H1 (cell line): ENCODE measurements around the gene CLUH. TPM values are rescaled to one million over a fixed set of nuclear protein-coding genes. Genes with fewer than 3 reads are reported as not detected.

Source experiments
- CTCF ChIA-PET: fragments of 300-600 bp; sonication (Branson Sonifier 250); formaldehyde crosslinking; loops from one replicate; lab custom pipeline; 2021; ENCODE audit not compliant: partially characterized antibody; lab: Charles Lee
- POLR2A ChIA-PET: fragments of 300-600 bp; sonication (Branson Sonifier 250); formaldehyde crosslinking; loops from one replicate; lab custom pipeline; 2021; ENCODE audit warnings: inconsistent platforms; ENCODE audit not compliant: partially characterized antibody; lab: Charles Lee
- DNase-seq, 2 experiments: peaks; one replicate each; pipeline versions ENCODE4 v3.0.0 to v3.0.0-alpha.2; 2010 to 2022; ENCODE audit warnings: low spot score in 2 of 2, low read depth in 1 of 2, mixed read lengths in 1 of 2
- FAIRE-seq: peaks from 2 replicates; lab custom pipeline; 2011; peaks lifted over from hg19 to GRCh38; lab: Jason Lieb, UNC
- H2AFZ ChIP-seq: 2 replicates; pipeline ENCODE4 v1.8.1; 2012; ENCODE audit warnings: low read length, inconsistent platforms
- H2AK5ac ChIP-seq: 2 replicates; pipeline ENCODE4 v1.6.1; 2013; ENCODE audit warnings: low read depth, low read length
- H2BK120ac ChIP-seq: replicated peaks from 2 replicates; pipeline ENCODE3; 2013; ENCODE audit warnings: low read depth, low read length, inconsistent platforms
- H2BK12ac ChIP-seq: 2 replicates; pipeline ENCODE4 v1.6.1; 2013; ENCODE audit warnings: low read depth, low read length
- H2BK15ac ChIP-seq: 2 replicates; pipeline ENCODE4 v1.6.1; 2013; ENCODE audit warnings: low read length
- H2BK20ac ChIP-seq: 2 replicates; pipeline ENCODE4 v1.6.1; 2013; ENCODE audit warnings: low read length
- H2BK5ac ChIP-seq: 2 replicates; pipeline ENCODE4 v1.6.1; 2013; ENCODE audit warnings: low read depth, low read length
- H3K14ac ChIP-seq: 2 replicates; pipeline ENCODE4 v1.6.1; 2013; ENCODE audit warnings: inconsistent platforms; ENCODE audit not compliant: insufficient read length
- H3K18ac ChIP-seq: 2 replicates; pipeline ENCODE4 v1.6.1; 2013; ENCODE audit warnings: low read length; ENCODE audit errors: extremely low read depth
- H3K23ac ChIP-seq: 2 replicates; pipeline ENCODE4 v1.6.1; 2013; ENCODE audit warnings: inconsistent platforms; ENCODE audit not compliant: insufficient read length
- H3K23me2 ChIP-seq: 2 replicates; pipeline ENCODE4 v1.6.1; 2013; ENCODE audit warnings: low read depth, low read length
- H3K27ac ChIP-seq: 2 replicates; pipeline ENCODE4 v1.6.1; 2011; ENCODE audit warnings: low read depth, low read length, inconsistent platforms
- H3K27me3 ChIP-seq, 4 experiments: replicated peaks in 1 of 4; 1 replicate in 1 of 4; 2 replicates in 3 of 4; pipeline versions ENCODE4 v1.6.1 to v1.8.1; 2011 to 2013; ENCODE audit warnings: low read length in 3 of 4, mild to moderate bottlenecking in 3 of 4, inconsistent platforms in 2 of 4, mixed read lengths in 2 of 4, moderate library complexity in 1 of 4; ENCODE audit not compliant: control insufficient read depth in 3 of 4, insufficient read depth in 3 of 4; ENCODE audit errors: extremely low read depth in 1 of 4
- H3K36me3 ChIP-seq, 4 experiments: 2 replicates each; pipeline versions ENCODE4 v1.6.1 to v1.8.1; 2011 to 2013; ENCODE audit warnings: mild to moderate bottlenecking in 4 of 4, low read length in 3 of 4, moderate library complexity in 2 of 4, control low read depth in 1 of 4, inconsistent platforms in 1 of 4; ENCODE audit not compliant: insufficient read depth in 4 of 4, control insufficient read depth in 2 of 4
- H3K4ac ChIP-seq: replicated peaks from 2 replicates; pipeline ENCODE3; 2013; ENCODE audit warnings: low read length, low read depth, mixed read lengths, inconsistent platforms; ENCODE audit not compliant: insufficient read length
- H3K4me1 ChIP-seq, 4 experiments: replicated peaks in 1 of 4; 1 replicate in 1 of 4; 2 replicates in 3 of 4; pipeline versions ENCODE4 v1.6.1 to v1.8.1; 2011 to 2013; ENCODE audit warnings: low read length in 3 of 4, inconsistent platforms in 2 of 4, mixed read lengths in 1 of 4; ENCODE audit not compliant: insufficient read depth in 4 of 4, control insufficient read depth in 3 of 4
- H3K4me2 ChIP-seq, 2 experiments: 2 replicates each; pipeline versions ENCODE4 v1.6.1 to v1.8.1; 2011 to 2013; ENCODE audit warnings: low read depth in 2 of 2, low read length in 2 of 2, control low read depth in 1 of 2, inconsistent platforms in 1 of 2, mild to moderate bottlenecking in 1 of 2; ENCODE audit not compliant: insufficient read depth in 1 of 2
- H3K4me3 ChIP-seq, 4 experiments: fragments of 200-600, 300-600 bp in 1 of 4; sonication (generic), shearing (Covaris generic), sonication (Bioruptor Twin) in 1 of 4; 2 replicates each; pipeline versions ENCODE4 v1.5.1 to v1.8.1; 2011 to 2016; ENCODE audit warnings: low read length in 4 of 4, low read depth in 3 of 4, control low read depth in 2 of 4, inconsistent platforms in 2 of 4, mild to moderate bottlenecking in 2 of 4, mixed read lengths in 1 of 4, moderate library complexity in 1 of 4; ENCODE audit not compliant: insufficient read depth in 2 of 4; ENCODE audit errors: extremely low read depth in 1 of 4
- H3K56ac ChIP-seq: replicated peaks from 2 replicates; pipeline ENCODE3; 2013; ENCODE audit warnings: low read depth, mild to moderate bottlenecking, mixed read lengths, low read length, inconsistent platforms; ENCODE audit not compliant: insufficient read length
- H3K79me1 ChIP-seq: 2 replicates; pipeline ENCODE4 v1.6.1; 2013; ENCODE audit warnings: low read depth, low read length, control low read depth
- H3K79me2 ChIP-seq, 2 experiments: 2 replicates each; pipeline versions ENCODE4 v1.6.1 to v1.8.1; 2012 to 2013; ENCODE audit warnings: low read length in 2 of 2, mild to moderate bottlenecking in 2 of 2, inconsistent platforms in 1 of 2; ENCODE audit not compliant: insufficient read depth in 2 of 2, control insufficient read depth in 1 of 2
- H3K9ac ChIP-seq, 4 experiments: replicated peaks in 1 of 4; 1 replicate in 1 of 4; 2 replicates in 3 of 4; pipeline versions ENCODE4 v1.6.1 to v1.8.1; 2011 to 2013; ENCODE audit warnings: low read depth in 3 of 4, low read length in 3 of 4, control low read depth in 2 of 4, mild to moderate bottlenecking in 2 of 4, moderate library complexity in 2 of 4, inconsistent platforms in 1 of 4; ENCODE audit errors: extremely low read depth in 1 of 4
- H3K9me3 ChIP-seq, 2 experiments: 2 replicates each; pipeline versions ENCODE4 v1.6.1 to v1.8.1; 2012 to 2013; ENCODE audit warnings: mild to moderate bottlenecking in 2 of 2, moderate library complexity in 2 of 2, control low read depth in 1 of 2, inconsistent platforms in 1 of 2, low read depth in 1 of 2, low read length in 1 of 2, mixed read lengths in 1 of 2; ENCODE audit not compliant: insufficient read depth in 2 of 2
- H4K20me1 ChIP-seq, 2 experiments: replicated peaks in 1 of 2; 2 replicates each; pipeline versions ENCODE3 to v1.8.1; 2011 to 2013; ENCODE audit warnings: inconsistent platforms in 2 of 2, low read length in 2 of 2, mild to moderate bottlenecking in 1 of 2; ENCODE audit not compliant: insufficient read depth in 2 of 2, control insufficient read depth in 1 of 2
- H4K5ac ChIP-seq: 2 replicates; pipeline ENCODE4 v1.6.1; 2013; ENCODE audit warnings: low read length, low read depth, mixed read lengths, inconsistent platforms; ENCODE audit not compliant: insufficient read length
- H4K8ac ChIP-seq: 2 replicates; pipeline ENCODE4 v1.8.0; 2013; ENCODE audit warnings: mild to moderate bottlenecking, moderate library complexity, low read length, inconsistent platforms; ENCODE audit not compliant: insufficient read depth; ENCODE audit errors: extremely low read depth
- H4K91ac ChIP-seq: replicated peaks from 2 replicates; pipeline ENCODE3; 2013; ENCODE audit warnings: low read length, mixed read lengths, inconsistent platforms; ENCODE audit not compliant: insufficient read length
- CBX5 ChIP-seq: fragments of 300-800, 300-1000 bp; sonication (generic); IDR thresholded peaks from 2 replicates; pipeline ENCODE4 v1.7.1; 2016; ENCODE audit warnings: antibody characterized with exemption, low read length, low read depth
- GABPA ChIP-seq: IDR thresholded peaks from 2 replicates; pipeline ENCODE4 v1.6.1; 2011; ENCODE audit warnings: mild to moderate bottlenecking, low read length, moderate library complexity, borderline replicate concordance; ENCODE audit not compliant: insufficient read depth
- SIN3A ChIP-seq, 2 experiments: IDR thresholded peaks in 1 of 2; conservative IDR thresholded peaks in 1 of 2; 2 replicates each; pipeline ENCODE4 v1.6.1; 2011 to 2012; ENCODE audit warnings: low read length in 2 of 2, improper control_type of control experiment in 1 of 2, low read depth in 1 of 2, mild to moderate bottlenecking in 1 of 2
- SP1 ChIP-seq: IDR thresholded peaks from 2 replicates; pipeline ENCODE4 v1.6.1; 2011; ENCODE audit warnings: low read depth, low read length
- WGBS, 2 experiments: shearing (Covaris generic) in 1 of 2; methylation state at CpG; one replicate each; pipeline versions ENCODE4 v1.1.6 to v1.1.7; 2013 to 2015; ENCODE audit warnings: low lambda C conversion rate in 2 of 2, mixed read lengths in 2 of 2, inconsistent platforms in 1 of 2, low coverage in 1 of 2, missing lambda C conversion rate in 1 of 2; ENCODE audit not compliant: insufficient replicate concordance in 2 of 2, insufficient coverage in 1 of 2, insufficient read length in 1 of 2; ENCODE audit errors: extremely low coverage in 1 of 2, missing lambda C conversion rate in 1 of 2; 5-methylcytosine and 5-hydroxymethylcytosine counted together
- polyA plus RNA-seq, 7 experiments: library from polyadenylated mRNA; depleted of rRNA in 3 of 7; stranded (reverse) in 5 of 7; unstranded in 2 of 7; fragments of >200 nt in 5 of 7; fragments of 200-250 nt in 2 of 7; gene quantifications; 1 replicate in 5 of 7; 2 replicates in 1 of 7; 4 replicates in 1 of 7; pipeline versions ENCODE4 v1.2.1 to v1.2.3, GENCODE V29; 2011 to 2013; ENCODE audit warnings: missing spikeins in 2 of 7, mixed read lengths in 2 of 7
- total RNA-seq: library from RNA; stranded (reverse); fragmentation: NEBNext Ultra II Directional; extraction: Animal tissue kit (Norgen Biotek cat#: 25700); gene quantifications from 2 replicates; pipeline ENCODE4 v1.2.1, GENCODE V29; 2021

CLUH gene
- total and polyA plus RNA-seq, 2 of the 8 experiments (the other 6 are each of a cell fraction or from before 2014, with no cell fraction given) = 33.6 to 98.6 TPM

DNA sequence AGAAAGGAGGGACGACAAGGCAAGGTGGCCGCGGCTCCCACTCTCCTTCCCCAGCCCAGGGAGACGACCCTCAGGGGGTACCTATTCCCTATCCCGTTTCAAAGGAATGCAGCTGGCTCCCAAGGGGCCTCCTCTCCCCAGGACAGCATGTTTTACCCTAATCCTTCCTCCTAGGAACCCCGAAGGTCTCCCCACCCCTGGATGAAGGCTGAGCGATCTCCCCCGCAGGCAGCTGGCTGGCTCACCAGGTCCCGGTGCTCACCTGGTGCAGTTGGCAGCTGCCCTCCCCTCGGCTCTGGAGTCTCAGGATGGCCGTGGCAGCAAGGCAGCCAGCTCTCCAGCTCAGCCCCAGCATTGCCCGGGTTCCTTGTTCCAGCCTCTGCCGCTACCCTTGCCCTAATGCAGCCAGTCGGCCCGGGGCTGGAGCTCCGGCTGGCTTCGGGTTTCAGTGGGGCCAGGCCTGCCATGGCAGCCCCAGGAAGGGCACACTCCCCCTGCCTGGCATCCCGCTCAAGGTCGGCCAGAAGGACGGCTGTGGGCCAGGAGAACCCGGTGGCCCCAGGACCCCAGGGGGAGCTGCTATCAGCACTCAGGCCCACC lies 4.6 kb downstream of the CLUH start:
- H3K27me3 ChIP-seq = peaks cover 0 to 9% (median 5%) of the 10 kb centered on the region in 4 experiments; a peak in 5 of 7 replicates
- no peak overlapping the region for H4K91ac ChIP-seq
- H3K14ac ChIP-seq = no peak overlapping the region
- ChIA-PET POLR2A (interaction anchor here (0.6 to 2.2 kb wide), 8 partner anchors 10 to 176 kb away, joined by 3 to 6 read pairs (median 4); no protein-coding TSS in a partner anchor), CTCF (interaction anchor here (0.6 to 5.8 kb wide), 12 partner anchors 10 to 329 kb away, joined by 3 to 62 read pairs (median 4); no protein-coding TSS in a partner anchor)
- H3K4me3 ChIP-seq = no peak overlapping the region
- H3K23me2 ChIP-seq = peaks cover 7% of the 10 kb centered on the region; the same call in 1 of the 2 replicates
- H3K27ac ChIP-seq = no peak overlapping the region
- H2BK20ac ChIP-seq = no peak overlapping the region
- no peak overlapping the region for H3K23ac ChIP-seq
- H3K56ac ChIP-seq = no peak overlapping the region
- no peak overlapping the region for H2BK120ac ChIP-seq
- TF ChIP-seq GABPA (no peak), CBX5 (no peak), SIN3A (conservative IDR thresholded peaks at IDR 0.05 in 1 of 2, IDR thresholded peaks at IDR 0.05 in 1 of 2; ENCODE audit: low read depth in 1 of 2, low read length in 2 of 2) (no peak), SP1 (no peak)
- H2BK5ac ChIP-seq = no peak overlapping the region
- no peak overlapping the region for H3K4me2 ChIP-seq
- peaks cover 0 to 6% (median 1%) of the 10 kb centered on the region in 4 experiments; a peak in 3 of 8 replicates for H3K36me3 ChIP-seq
- DNase-seq (no peak), FAIRE-seq (no peak)
- WGBS, 2 experiments = 87% methylated on average over 19 of the region's 21 CpGs; no CpG with 5 or more reads in 1 of the 2 experiments
- no peak overlapping the region for H4K5ac ChIP-seq
- peaks cover 10 to 36% of the 10 kb centered on the region in 2 experiments for H4K20me1 ChIP-seq
- H2BK12ac ChIP-seq = no peak overlapping the region
- H3K4ac ChIP-seq = no peak overlapping the region
- no peak overlapping the region for H2AK5ac ChIP-seq
- peaks cover 17% of the 10 kb centered on the region for H3K79me1 ChIP-seq
- peaks cover 21 to 60% of the 10 kb centered on the region in 2 experiments; a peak in 3 of 4 replicates for H3K79me2 ChIP-seq
- no peaks in the 10 kb centered on the region for H3K9me3 ChIP-seq
- H3K4me1 ChIP-seq = peaks cover 4 to 29% (median 22%) of the 10 kb centered on the region in 4 experiments
- no peak overlapping the region for H2BK15ac ChIP-seq
- no peak overlapping the region for H2AFZ ChIP-seq
- H3K9ac ChIP-seq = no peak overlapping the region
- H4K8ac ChIP-seq = no peak overlapping the region
- no peak overlapping the region for H3K18ac ChIP-seq
